A549 (cell line): ENCODE measurements around the gene ATP10A. TPM values are rescaled to one million over a fixed set of nuclear protein-coding genes. Genes with fewer than 3 reads are reported as not detected.

ENCODE experiments used
- ATAC-seq, 2 experiments: fragments of 200-7000 bp in 1 of 2; fragments of >200 bp in 1 of 2; cut with Nextera tagmentation in 1 of 2; cut with Tn5 transposase in 1 of 2; 3 replicates each; pipeline versions ENCODE4 v1.8.0 to v1.9.1; 2018 to 2020; ENCODE audit warnings: mild to moderate bottlenecking in 1 of 2, moderate library complexity in 1 of 2
- CTCF ChIA-PET: fragments of 300-600 bp; sonication (Branson Sonifier 250); formaldehyde crosslinking; extraction: SDS; loops from one replicate; lab custom pipeline; 2021; ENCODE audit warnings: antibody characterized with exemption, inconsistent platforms; lab: Yijun Ruan, JAX
- POLR2A ChIA-PET: fragments of 350-600 bp; formaldehyde crosslinking; extraction: SDS; loops from one replicate; lab custom pipeline; 2021; ENCODE audit warnings: antibody characterized with exemption, inconsistent platforms; lab: Yijun Ruan, JAX
- DNase-seq, 2 experiments: peaks; one replicate each; pipeline versions ENCODE4 v3.0.0 to v3.0.0-alpha.2; 2011 to 2016; ENCODE audit warnings: low read depth in 1 of 2, low spot score in 1 of 2
- FAIRE-seq: peaks from 2 replicates; lab custom pipeline; 2011; peaks lifted over from hg19 to GRCh38; lab: Jason Lieb, UNC
- H3K27ac ChIP-seq, 2 experiments: fragments of >200 bp; sonication (Bioruptor Twin); formaldehyde crosslinking; 3 replicates each; pipeline ENCODE4 v1.5.1; 2016 to 2017
- H3K4me1 ChIP-seq: fragments of >200 bp; sonication (Bioruptor Twin); formaldehyde crosslinking; 3 replicates; pipeline ENCODE4 v1.6.1; 2016
- H3K4me2 ChIP-seq: fragments of >200 bp; sonication (Bioruptor Twin); formaldehyde crosslinking; 3 replicates; pipeline ENCODE4 v1.6.1; 2016
- H3K4me3 ChIP-seq: fragments of >200 bp; sonication (Bioruptor Twin); formaldehyde crosslinking; 3 replicates; pipeline ENCODE4 v1.5.1; 2016
- H3K9me3 ChIP-seq: fragments of >200 bp; sonication (Bioruptor Twin); formaldehyde crosslinking; 3 replicates; pipeline ENCODE4 v1.6.1; 2016
- CBX2 ChIP-seq: fragments of 200-600 bp; sonication (generic); IDR thresholded peaks from 2 replicates; pipeline ENCODE4 v1.6.1; 2016; ENCODE audit warnings: low read depth, mild to moderate bottlenecking, borderline replicate concordance
- CEBPB ChIP-seq, 2 experiments: fragments of >200 bp in 1 of 2; sonication (Bioruptor Twin) in 1 of 2; formaldehyde crosslinking in 1 of 2; IDR thresholded peaks; 2 replicates each; pipeline ENCODE4 v1.6.1; 2012 to 2016
- CHD4 ChIP-seq: fragments of 200-600 bp; sonication (generic); IDR thresholded peaks from 2 replicates; pipeline ENCODE4 v1.6.1; 2016; ENCODE audit warnings: antibody characterized with exemption, mild to moderate bottlenecking, borderline replicate concordance
- E2F6 ChIP-seq: IDR thresholded peaks from 2 replicates; pipeline ENCODE4 v1.6.1; 2012; ENCODE audit warnings: low read depth, borderline replicate concordance
- EHF ChIP-seq: fragments of 250-450 bp; sonication (Bioruptor Pico); IDR thresholded peaks from 2 replicates; pipeline ENCODE4 v1.5.0; 2020; ENCODE audit warnings: mild to moderate bottlenecking
- EHMT2 ChIP-seq: fragments of 200-600 bp; sonication (generic); IDR thresholded peaks from 2 replicates; pipeline ENCODE4 v1.6.1; 2016; ENCODE audit warnings: antibody characterized with exemption, low read depth, mild to moderate bottlenecking, moderate library complexity
- EP300 ChIP-seq, 2 experiments: fragments of >200 bp; sonication (Bioruptor Twin); formaldehyde crosslinking; IDR thresholded peaks; 2 replicates in 1 of 2; 3 replicates in 1 of 2; pipeline ENCODE4 v1.6.1; 2016 to 2017
- ESRRA ChIP-seq: fragments of 150-350 bp; IDR thresholded peaks from 2 replicates; pipeline ENCODE4 v1.6.1; 2014; ENCODE audit warnings: mild to moderate bottlenecking, low read length, borderline replicate concordance
- FOSB ChIP-seq: fragments of 250-450 bp; sonication (Bioruptor Pico); IDR thresholded peaks from 2 replicates; pipeline ENCODE4 v1.5.0; 2020; ENCODE audit warnings: mild to moderate bottlenecking, moderate library complexity
- HDAC2 ChIP-seq: fragments of 200-600 bp; sonication (generic); IDR thresholded peaks from 2 replicates; pipeline ENCODE4 v1.6.1; 2016
- HEYL ChIP-seq: fragments of 250-450 bp; sonication (Bioruptor Pico); IDR thresholded peaks from 2 replicates; pipeline ENCODE4 v1.8.0; 2021; ENCODE audit warnings: mild to moderate bottlenecking, moderate library complexity
- HOXB13 ChIP-seq: fragments of 250-450 bp; sonication (Bioruptor Pico); IDR thresholded peaks from 2 replicates; pipeline ENCODE4 v1.5.0; 2020; ENCODE audit warnings: low read depth, mild to moderate bottlenecking, moderate library complexity
- JUN ChIP-seq, 2 experiments: fragments of >200 bp; sonication (Bioruptor Twin); formaldehyde crosslinking; IDR thresholded peaks; 2 replicates in 1 of 2; 3 replicates in 1 of 2; pipeline ENCODE4 v1.6.1; 2016 to 2017
- MAFK ChIP-seq: fragments of 450-650 bp; IDR thresholded peaks from 2 replicates; pipeline ENCODE4 v1.6.1; 2014; ENCODE audit not compliant: partially characterized antibody
- MAX ChIP-seq: IDR thresholded peaks from 2 replicates; pipeline ENCODE4 v1.6.1; 2012
- NPAS2 ChIP-seq: fragments of 250-450 bp; sonication (Bioruptor Pico); IDR thresholded peaks from 2 replicates; pipeline ENCODE4 v1.8.0; 2022; ENCODE audit warnings: mild to moderate bottlenecking, moderate library complexity, borderline replicate concordance
- NR3C1 ChIP-seq: fragments of >200 bp; sonication (Bioruptor Twin); formaldehyde crosslinking; IDR thresholded peaks from 3 replicates; pipeline ENCODE4 v1.6.1; 2017
- POLR2A ChIP-seq: IDR thresholded peaks from 2 replicates; pipeline ENCODE4 v1.6.1; 2012; ENCODE audit warnings: mild to moderate bottlenecking, low read length
- RAD21 ChIP-seq, 2 experiments: fragments of >200 bp in 1 of 2; sonication (Bioruptor Twin) in 1 of 2; formaldehyde crosslinking in 1 of 2; IDR thresholded peaks in 1 of 2; conservative IDR thresholded peaks in 1 of 2; 2 replicates in 1 of 2; 3 replicates in 1 of 2; pipeline ENCODE4 v1.6.1; 2012 to 2018; ENCODE audit warnings: inconsistent platforms in 1 of 2
- RCOR1 ChIP-seq: fragments of 150-350 bp; IDR thresholded peaks from 2 replicates; pipeline ENCODE4 v1.6.1; 2014; ENCODE audit warnings: antibody characterized with exemption, low read length, low read depth
- RFX5 ChIP-seq: fragments of 450-650 bp; IDR thresholded peaks from 2 replicates; pipeline ENCODE4 v1.7.1; 2014; ENCODE audit warnings: antibody characterized with exemption, mild to moderate bottlenecking, moderate library complexity
- RNF2 ChIP-seq: fragments of 200-600 bp; sonication (generic); IDR thresholded peaks from 2 replicates; pipeline ENCODE4 v1.6.1; 2016; ENCODE audit warnings: low read depth, mild to moderate bottlenecking, antibody characterized with exemption, moderate library complexity, borderline replicate concordance
- TFCP2L1 ChIP-seq: fragments of 250-450 bp; sonication (Bioruptor Pico); IDR thresholded peaks from 2 replicates; pipeline ENCODE4 v1.5.0; 2021; ENCODE audit warnings: mild to moderate bottlenecking
- TP53 ChIP-seq: fragments of 250-450 bp; sonication (Bioruptor Pico); IDR thresholded peaks from 2 replicates; pipeline ENCODE4 v1.5.0; 2021; ENCODE audit warnings: mild to moderate bottlenecking, moderate library complexity
- ZNF302 ChIP-seq: fragments of 250-450 bp; sonication (Bioruptor Pico); IDR thresholded peaks from 2 replicates; pipeline ENCODE4 v1.9.0; 2021; ENCODE audit warnings: inconsistent platforms, mild to moderate bottlenecking, moderate library complexity
- WGBS: methylation state at CpG from one replicate; pipeline ENCODE4 v1.1.6; 2017; ENCODE audit errors: missing lambda C conversion rate; 5-methylcytosine and 5-hydroxymethylcytosine counted together
- polyA plus RNA-seq, 4 experiments: library from polyadenylated mRNA; depleted of rRNA in 3 of 4; stranded (reverse); fragments of >200 nt; fragmentation: RNase III in 1 of 4; extraction: RNeasy Plus Mini Kit Qiagen cat#74134 plus additional on column Dnase treatment in 1 of 4; gene quantifications; 2 replicates in 3 of 4; 3 replicates in 1 of 4; pipeline ENCODE4 v1.2.3, GENCODE V29; 2011 to 2017
- TF ChIP-seq, protein P1 (sequence below): fragments of >200 bp; sonication (Bioruptor Twin); formaldehyde crosslinking; IDR thresholded peaks from 2 replicates; pipeline ENCODE4 v1.6.1; 2016

The ATP10A gene
- polyA plus RNA-seq, 2 of the 4 experiments (the other 2 are of a cell fraction) = 5.9 to 7.6 TPM

GRCh38 chr15:25675396-25675795 is 187.7 kb downstream of the ATP10A start:
- Histone ChIP-seq H3K27ac (no peak overlapping the region), H3K4me1 (no peaks in the 10 kb centered on the region), H3K4me3 (no peak overlapping the region), H3K9me3 (no peaks in the 10 kb centered on the region), H3K4me2 (no peak overlapping the region)
- FAIRE-seq (no peak), ATAC-seq (no peak), DNase-seq (no peak)
- 81% methylated on average over 8 of the region's 8 CpGs for WGBS
- CTCF ChIA-PET = interaction anchor here (1.2 kb wide), 1 partner anchor 10 kb away, joined by 3 read pairs; no protein-coding TSS in a partner anchor
- POLR2A ChIA-PET = no interaction called here
- TF ChIP-seq EHF (no peak), RFX5 (no peak), HDAC2 (no peak), HEYL (CRISPR knock-in tag) (no peak), CEBPB (IDR thresholded peaks at IDR 0.05) (no peak), RNF2 (no peak), E2F6 (no peak), ZNF302 (CRISPR knock-in tag) (no peak), HOXB13 (no peak), TFCP2L1 (no peak), RCOR1 (no peak), POLR2A (no peak), EHMT2 (no peak), RAD21 (conservative IDR thresholded peaks at IDR 0.05 in 1 of 2, IDR thresholded peaks at IDR 0.05 in 1 of 2) (no peak), CBX2 (no peak), NPAS2 (no peak), NR3C1 (no peak)
- TF ChIP-seq, protein P1, sequence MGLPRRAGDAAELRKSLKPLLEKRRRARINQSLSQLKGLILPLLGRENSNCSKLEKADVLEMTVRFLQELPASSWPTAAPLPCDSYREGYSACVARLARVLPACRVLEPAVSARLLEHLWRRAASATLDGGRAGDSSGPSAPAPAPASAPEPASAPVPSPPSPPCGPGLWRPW = no peak
- TF ChIP-seq, all 56 proteins: peak for 0

- Histone ChIP-seq H3K4me2 (no peak overlapping the region), H3K27ac (no peak overlapping the region), H3K9me3 (no peaks in the 10 kb centered on the region), H3K4me1 (no peaks in the 10 kb centered on the region), H3K4me3 (no peak overlapping the region)
- POLR2A ChIA-PET = no interaction called here
- no peak for TF ChIP-seq RCOR1
- WGBS = 95% methylated on average over 11 of the region's 12 CpGs
- CTCF ChIA-PET = interaction anchor here (1.2 kb wide), 1 partner anchor 9 kb away, joined by 3 read pairs; no protein-coding TSS in a partner anchor
- no peak for ATAC-seq
- no peak for FAIRE-seq
- no peak for DNase-seq
Observed at GRCh38 chr15:25674913-25675312, 188.2 kb downstream of the ATP10A start.

DNA sequence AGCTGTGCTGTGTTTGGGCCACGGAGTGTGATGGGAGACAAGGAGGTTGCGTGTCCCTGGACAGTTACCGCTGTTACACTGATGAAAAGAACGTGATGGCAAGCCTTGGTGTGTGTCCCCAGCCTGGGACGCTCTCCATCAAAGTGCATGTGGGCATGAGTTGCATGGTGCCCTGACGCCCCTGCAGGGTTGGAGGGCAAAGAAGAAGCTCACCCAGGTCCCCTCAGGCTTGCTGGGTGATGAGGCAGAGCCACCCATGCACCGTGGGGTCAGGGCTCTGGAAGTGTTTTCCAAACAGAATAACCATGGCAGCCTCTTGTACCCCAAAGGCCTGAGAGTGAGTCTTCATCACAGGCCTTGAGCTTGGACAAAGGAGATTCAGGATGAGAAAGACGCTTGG is 189.2 kb downstream of the ATP10A start:
- ATAC-seq (no peak), DNase-seq (no peak), FAIRE-seq (no peak)
- no peak overlapping the region for H3K4me2 ChIP-seq
- no peak overlapping the region for H3K4me3 ChIP-seq
- TF ChIP-seq E2F6 (no peak), JUN (IDR thresholded peaks at IDR 0.05) (no peak), CBX2 (no peak), MAX (no peak), CHD4 (no peak), FOSB (CRISPR knock-in tag) (no peak), MAFK (no peak), EP300 (IDR thresholded peaks at IDR 0.05) (no peak), TP53 (CRISPR knock-in tag) (no peak), ESRRA (no peak)
- no peak overlapping the region for H3K27ac ChIP-seq
- 93% methylated on average over 6 of the region's 8 CpGs for WGBS
- H3K9me3 ChIP-seq = no peaks in the 10 kb centered on the region
- POLR2A ChIA-PET = no interaction called here
- no peaks in the 10 kb centered on the region for H3K4me1 ChIP-seq
- CTCF ChIA-PET = no interaction called here
